Fibroblast of skin of scalp (primary cell): Measurements from ENCODE around the gene STRN3.
A peak's percentile ranks its signal among the peaks of the same experiment; 100 is the strongest.
"Not testable (repeated sequence)": the region's sequence is repeated elsewhere in the genome, so short reads cannot be mapped to it uniquely, and the experiment has no call there.

Experiments used
- DNase-seq: peaks from one replicate; pipeline ENCODE4 v3.0.0-alpha.2; 2013

The STRN3 gene

GRCh38 chr14:30906752-30907658, 119.2 kb downstream of the STRN3 start:
- DNase-seq: peak; percentile 18

GRCh38 chr14:30903285-30904124, 122.7 kb downstream of the STRN3 start:
- no peak for DNase-seq

- DNase-seq: not testable (repeated sequence)
These were observed 129.1 kb downstream of the STRN3 start for GRCh38 chr14:30897121-30897520.

- DNase-seq: no peak
These were observed 129.7 kb downstream of the STRN3 start for GRCh38 chr14:30896435-30896834.

- no peak for DNase-seq
These were observed 131.2 kb downstream of the STRN3 start for GRCh38 chr14:30894923-30895515.

GRCh38 chr14:30893819-30894218, 132.4 kb downstream of the STRN3 start:
- no peak for DNase-seq

- DNase-seq: no peak
These were observed 137.0 kb downstream of the STRN3 start for GRCh38 chr14:30889244-30889594.

GRCh38 chr14:30888480-30889243, 137.5 kb downstream of the STRN3 start:
- no peak for DNase-seq

- DNase-seq: peak; percentile 24
These were observed 140.1 kb downstream of the STRN3 start for GRCh38 chr14:30885840-30886740.

- DNase-seq: no peak
These were observed 141.3 kb downstream of the STRN3 start for GRCh38 chr14:30884901-30885300.

GRCh38 chr14:30883508-30884294, 142.5 kb downstream of the STRN3 start:
- no peak for DNase-seq

GRCh38 chr14:30882431-30882830, 143.7 kb downstream of the STRN3 start:
- DNase-seq: no peak

- no peak for DNase-seq
These were observed 149.5 kb downstream of the STRN3 start for GRCh38 chr14:30876692-30877091.

- DNase-seq: no peak
These were observed 150.5 kb downstream of the STRN3 start for GRCh38 chr14:30875788-30876053.

- no peak for DNase-seq
These were observed 151.0 kb downstream of the STRN3 start for GRCh38 chr14:30874999-30875787.

GRCh38 chr14:30874120-30874998, 151.8 kb downstream of the STRN3 start, which contains the start of gene COCH:
COCH (plus strand) TSS chr14:30874559; CDS start chr14:30874939, 380 bp downstream.
- peak; percentile 14 for DNase-seq

GRCh38 chr14:30873308-30874119, 152.7 kb downstream of the STRN3 start:
- no peak for DNase-seq

- DNase-seq: no peak
These were observed 153.6 kb downstream of the STRN3 start for GRCh38 chr14:30872602-30873001.
